Parathyroid adenoma (tissue), 2 donors: ENCODE data around the gene LPAR3.

Experiments
- H2AFZ ChIP-seq: fragments of 300-600 bp; sonication (generic); one replicate; pipeline ENCODE4 v1.7.0; 2017; ENCODE audit warnings: antibody characterized with exemption, mild to moderate bottlenecking
- H3K27ac ChIP-seq: fragments of 300-600 bp; sonication (generic); one replicate; pipeline ENCODE4 v1.7.0; 2017
- H3K27me3 ChIP-seq: fragments of 300-600 bp; sonication (generic); one replicate; pipeline ENCODE4 v1.7.0; 2017; ENCODE audit warnings: low read length; ENCODE audit not compliant: control insufficient read depth, insufficient read depth
- H3K36me3 ChIP-seq: fragments of 300-600 bp; sonication (generic); one replicate; pipeline ENCODE4 v1.7.0; 2017; ENCODE audit warnings: low read length; ENCODE audit not compliant: control insufficient read depth, insufficient read depth
- H3K4me1 ChIP-seq: fragments of 300-600 bp; sonication (generic); one replicate; pipeline ENCODE4 v1.7.0; 2017; ENCODE audit warnings: control low read depth
- H3K4me2 ChIP-seq: fragments of 300-600 bp; sonication (generic); one replicate; pipeline ENCODE4 v1.7.0; 2017; ENCODE audit warnings: low read length
- H3K4me3 ChIP-seq: fragments of 300-600 bp; sonication (generic); one replicate; pipeline ENCODE4 v1.7.0; 2017; ENCODE audit warnings: low read depth, low read length
- H3K79me2 ChIP-seq: fragments of 300-600 bp; sonication (generic); one replicate; pipeline ENCODE4 v1.7.0; 2017; ENCODE audit warnings: control low read depth
- H3K9ac ChIP-seq: fragments of 300-600 bp; sonication (generic); one replicate; pipeline ENCODE4 v1.7.0; 2017; ENCODE audit warnings: mild to moderate bottlenecking
- H3K9me3 ChIP-seq: fragments of 300-600 bp; sonication (generic); one replicate; pipeline ENCODE4 v1.7.0; 2017; ENCODE audit warnings: low read length; ENCODE audit not compliant: control insufficient read depth
- CTCF ChIP-seq: fragments of 300-600 bp; sonication (generic); IDR thresholded peaks from one replicate; pipeline ENCODE4 v1.7.0; 2017; ENCODE audit warnings: antibody characterized with exemption, mild to moderate bottlenecking
- donor health status: primary hyperparathyroidism.

The LPAR3 gene

DNA sequence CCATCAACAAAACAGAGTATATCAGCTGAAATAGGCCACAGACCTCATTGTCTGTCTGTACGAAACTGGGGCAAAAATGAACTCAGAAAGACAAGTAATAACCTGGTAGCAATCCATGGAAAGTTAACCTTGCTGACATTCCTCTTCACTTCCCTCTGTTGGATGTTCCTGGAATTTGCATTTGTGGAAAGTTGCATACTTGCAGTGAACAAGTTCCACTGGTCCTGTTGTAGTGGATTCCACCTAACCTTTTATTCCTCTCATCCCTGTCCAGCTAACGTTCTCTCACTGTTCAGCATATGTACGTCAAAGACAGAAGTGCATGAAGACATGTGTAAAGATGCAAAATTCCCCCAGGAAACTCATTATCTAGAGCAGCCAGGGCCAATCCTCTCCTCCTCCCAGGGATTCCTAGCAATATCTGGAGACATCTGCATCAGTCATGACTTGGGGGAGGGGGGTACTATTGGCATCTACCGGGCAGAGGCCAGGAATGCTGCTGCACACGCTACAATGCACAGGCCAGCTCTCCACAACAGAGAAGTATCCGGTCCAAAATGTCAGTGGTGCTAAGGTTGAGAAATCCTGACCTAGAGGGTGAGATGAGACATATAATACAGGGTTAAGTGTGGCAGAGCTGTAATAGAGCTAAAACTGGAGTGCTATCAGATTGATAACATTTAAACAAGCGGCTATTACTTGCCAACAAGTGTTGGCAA is 8.2 kb downstream of the LPAR3 start:
- H2AFZ ChIP-seq: no peak overlapping the region
- H3K9me3 ChIP-seq: no peaks in the 10 kb centered on the region
- H3K9ac ChIP-seq: no peak overlapping the region
- no peaks in the 10 kb centered on the region for H3K36me3 ChIP-seq
- H3K4me2 ChIP-seq: no peak overlapping the region
- H3K79me2 ChIP-seq: no peaks in the 10 kb centered on the region
- no peak for TF ChIP-seq CTCF
- no peak overlapping the region for H3K4me3 ChIP-seq
- no peaks in the 10 kb centered on the region for H3K4me1 ChIP-seq
- H3K27me3 ChIP-seq: no peaks in the 10 kb centered on the region
- no peak overlapping the region for H3K27ac ChIP-seq

- no peak for TF ChIP-seq CTCF
- Histone ChIP-seq H3K27ac (no peak overlapping the region), H3K36me3 (no peaks in the 10 kb centered on the region)
Measured at GRCh38 chr1:84883286-84883685, 9.7 kb downstream of the LPAR3 start.

GRCh38 chr1:84877592-84877991 is 15.4 kb downstream of the LPAR3 start:
- no peaks in the 10 kb centered on the region for H3K9me3 ChIP-seq
- H3K79me2 ChIP-seq: no peaks in the 10 kb centered on the region
- no peak overlapping the region for H3K4me3 ChIP-seq
- no peaks in the 10 kb centered on the region for H3K27me3 ChIP-seq
- no peak overlapping the region for H3K9ac ChIP-seq
- H3K4me1 ChIP-seq: no peaks in the 10 kb centered on the region
- no peak overlapping the region for H2AFZ ChIP-seq
- H3K4me2 ChIP-seq: no peak overlapping the region
- no peak overlapping the region for H3K27ac ChIP-seq
- no peak for TF ChIP-seq CTCF
- no peaks in the 10 kb centered on the region for H3K36me3 ChIP-seq

More at GRCh38 chr1:84883286-84883685, 9.7 kb downstream of the LPAR3 start:
- H3K79me2 ChIP-seq: no peaks in the 10 kb centered on the region
- no peak overlapping the region for H3K4me2 ChIP-seq
- no peaks in the 10 kb centered on the region for H3K4me1 ChIP-seq
- no peak overlapping the region for H2AFZ ChIP-seq
- no peaks in the 10 kb centered on the region for H3K9me3 ChIP-seq
- H3K9ac ChIP-seq: no peak overlapping the region
- H3K4me3 ChIP-seq: no peak overlapping the region
- H3K27me3 ChIP-seq: no peaks in the 10 kb centered on the region

GRCh38 chr1:84876353-84876752 is 16.7 kb downstream of the LPAR3 start:
- H3K4me3 ChIP-seq: no peak overlapping the region
- no peaks in the 10 kb centered on the region for H3K4me1 ChIP-seq
- no peaks in the 10 kb centered on the region for H3K9me3 ChIP-seq

More at GRCh38 chr1:84876353-84876752, 16.7 kb downstream of the LPAR3 start:
- Histone ChIP-seq H3K36me3 (no peaks in the 10 kb centered on the region), H3K9ac (no peak overlapping the region), H3K27me3 (no peaks in the 10 kb centered on the region), H2AFZ (no peak overlapping the region), H3K27ac (no peak overlapping the region), H3K79me2 (no peaks in the 10 kb centered on the region), H3K4me2 (no peak overlapping the region)
- no peak for TF ChIP-seq CTCF
